DMS53 (cell line): ENCODE data around the gene PARVB.

Experiments
- DNase-seq: peaks from one replicate; lab custom pipeline; 2025; lab: John Stamatoyannopoulos, UW

PARVB gene

GRCh38 chr22:44185237-44186120, 161.4 kb downstream of the PARVB start:
- no peak for DNase-seq

GRCh38 chr22:44186121-44186510, 162.0 kb downstream of the PARVB start:
- DNase-seq = no peak

GRCh38 chr22:44186737-44187136, 162.6 kb downstream of the PARVB start:
- DNase-seq = no peak

- no peak for DNase-seq
Measured at GRCh38 chr22:44187652-44188230, 163.6 kb downstream of the PARVB start.

- no peak for DNase-seq
Measured at GRCh38 chr22:44188316-44188715, 164.2 kb downstream of the PARVB start.

- DNase-seq = no peak
Measured at GRCh38 chr22:44188986-44189630, 165.0 kb downstream of the PARVB start.

GRCh38 chr22:44190381-44190976, 166.4 kb downstream of the PARVB start:
- no peak for DNase-seq

GRCh38 chr22:44191036-44191454, 166.9 kb downstream of the PARVB start:
- DNase-seq = no peak

GRCh38 chr22:44192098-44192815, 168.2 kb downstream of the PARVB start:
- DNase-seq = peak; percentile 37

- DNase-seq = no peak
Measured at GRCh38 chr22:44192816-44193534, 168.9 kb downstream of the PARVB start.

GRCh38 chr22:44193535-44193891, 169.4 kb downstream of the PARVB start:
- DNase-seq = no peak

- no peak for DNase-seq
Measured at GRCh38 chr22:44194569-44194968, 170.5 kb downstream of the PARVB start.

- DNase-seq = no peak
Measured at GRCh38 chr22:44195189-44195871, 171.2 kb downstream of the PARVB start.

- DNase-seq = no peak
Measured at GRCh38 chr22:44196241-44196640, 172.1 kb downstream of the PARVB start.

GRCh38 chr22:44196731-44197131, 172.6 kb downstream of the PARVB start:
- no peak for DNase-seq

GRCh38 chr22:44197271-44197670, 173.2 kb downstream of the PARVB start:
- no peak for DNase-seq

- DNase-seq = no peak
Measured at GRCh38 chr22:44199164-44199563, 175.1 kb downstream of the PARVB start.

- no peak for DNase-seq
Measured at GRCh38 chr22:44199866-44200265, 175.8 kb downstream of the PARVB start.

GRCh38 chr22:44200451-44200850, 176.3 kb downstream of the PARVB start:
- no peak for DNase-seq

GRCh38 chr22:44200855-44201550, 176.9 kb downstream of the PARVB start:
- no peak for DNase-seq
